Kasumi-1 (cell line): ENCODE data around the gene HMGB1.

Experiments
- DNase-seq, 2 experiments: peaks; one replicate each; lab custom pipeline; 2025; lab: John Stamatoyannopoulos, UW

Gene HMGB1

DNA sequence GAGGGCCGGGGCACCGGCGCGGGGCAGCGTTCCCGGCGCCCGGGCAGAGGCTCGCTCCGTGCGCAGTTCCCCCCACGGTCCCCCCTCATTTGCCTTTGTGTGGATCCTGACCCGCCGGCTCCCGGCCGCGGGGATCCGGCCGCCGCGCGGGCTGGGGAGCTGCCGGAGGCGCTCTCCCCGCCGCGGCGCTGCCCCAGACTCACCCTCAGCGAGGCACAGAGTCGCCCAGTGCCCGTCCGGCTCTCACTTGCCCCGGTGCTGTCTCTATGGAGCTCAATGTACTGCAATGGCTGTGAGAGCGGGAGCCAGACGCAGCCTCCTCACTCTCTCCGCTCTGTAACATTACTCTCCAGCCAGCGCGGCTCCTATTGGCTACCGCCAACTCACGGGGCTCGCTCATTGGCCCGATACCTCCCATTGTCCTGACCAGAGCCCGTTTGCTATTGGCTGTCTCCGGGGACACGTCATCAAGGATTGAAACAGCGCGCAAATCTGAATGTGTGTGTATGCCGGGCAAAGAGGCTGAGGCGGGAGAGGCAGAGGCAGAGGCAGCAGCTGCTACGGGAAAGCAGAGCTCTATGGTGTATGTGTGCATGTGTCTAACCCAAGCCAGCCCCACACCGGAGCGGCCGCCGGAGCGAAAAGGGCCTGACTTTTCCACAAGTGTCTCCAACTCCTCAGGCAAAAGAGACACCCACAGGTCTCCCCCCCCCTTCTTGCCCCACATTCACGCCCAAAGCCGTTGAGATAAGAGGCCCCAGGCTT lies at the start of gene HMGB1:
Gene HMGB1, minus strand, starts transcription at position 344 of the 765 bp plus-strand sequence. CDS start 2,256 bp downstream, outside the sequence.
- peak; percentile 89 to 91 for DNase-seq

DNA sequence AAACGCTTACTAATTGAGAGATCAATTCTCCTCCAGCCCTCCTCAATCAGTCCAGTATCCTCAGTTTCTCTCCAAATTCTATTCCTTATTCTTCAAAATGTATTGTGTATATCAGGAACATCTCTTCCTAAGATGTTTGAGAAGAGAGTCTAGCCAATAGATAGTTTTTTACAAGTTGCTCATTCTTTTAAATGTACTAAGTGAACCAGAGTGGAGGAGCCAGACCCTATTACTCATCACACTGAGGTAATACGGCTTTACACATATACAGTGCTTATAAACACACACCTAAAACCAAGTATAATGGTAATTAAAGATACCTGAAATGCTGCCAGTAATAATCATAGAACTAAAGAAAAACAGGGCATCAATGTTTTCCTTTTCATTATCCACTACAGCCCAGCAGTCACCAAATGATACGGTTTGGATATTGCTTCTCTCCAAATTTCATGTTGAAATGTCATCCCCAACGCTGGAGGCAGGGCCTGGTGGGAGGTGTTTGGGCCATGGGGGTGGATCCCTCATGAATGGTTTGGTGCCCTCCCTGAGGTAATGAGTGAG lies 45.2 kb upstream of the HMGB1 start:
- DNase-seq: no peak

- DNase-seq: no peak
These were observed 44.4 kb upstream of the HMGB1 start for GRCh38 chr13:30510091-30510490.

DNA sequence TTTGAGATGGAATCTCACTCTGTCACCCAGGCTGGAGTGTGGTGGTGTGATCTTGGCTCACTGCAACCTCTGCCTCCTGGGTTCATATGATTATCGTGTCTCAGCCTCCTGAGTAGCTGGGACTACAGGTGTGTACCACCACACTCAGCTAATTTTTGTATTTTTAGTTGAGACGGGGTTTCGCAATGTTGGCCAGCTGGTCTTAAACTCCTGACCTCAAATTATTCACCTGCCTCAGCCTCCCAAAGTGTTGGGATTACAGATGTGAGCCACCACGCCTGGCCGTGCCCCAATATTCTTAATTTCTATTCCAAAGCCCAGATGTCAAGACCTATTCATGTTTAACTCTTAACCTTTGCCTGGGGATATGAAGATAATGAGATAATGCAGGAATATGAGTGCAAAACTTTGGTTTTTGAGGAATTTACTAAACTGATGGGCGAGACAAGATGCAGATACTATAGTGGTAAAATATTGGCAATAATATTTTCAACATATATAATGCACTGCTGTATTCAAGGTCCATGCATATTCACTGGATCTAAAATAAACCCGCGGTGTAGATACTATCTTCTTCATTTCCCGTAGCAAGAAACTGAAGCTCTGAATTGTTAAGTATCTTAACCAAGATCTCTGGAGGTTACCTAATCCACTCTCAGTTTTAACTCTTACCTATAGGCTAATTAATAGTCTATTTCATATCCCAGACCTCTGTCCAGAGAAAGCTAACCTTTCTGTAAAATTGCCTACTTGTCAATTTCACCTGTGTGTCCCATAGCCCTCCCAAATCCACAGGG lies 43.7 kb upstream of the HMGB1 start:
- DNase-seq: no peak

DNA sequence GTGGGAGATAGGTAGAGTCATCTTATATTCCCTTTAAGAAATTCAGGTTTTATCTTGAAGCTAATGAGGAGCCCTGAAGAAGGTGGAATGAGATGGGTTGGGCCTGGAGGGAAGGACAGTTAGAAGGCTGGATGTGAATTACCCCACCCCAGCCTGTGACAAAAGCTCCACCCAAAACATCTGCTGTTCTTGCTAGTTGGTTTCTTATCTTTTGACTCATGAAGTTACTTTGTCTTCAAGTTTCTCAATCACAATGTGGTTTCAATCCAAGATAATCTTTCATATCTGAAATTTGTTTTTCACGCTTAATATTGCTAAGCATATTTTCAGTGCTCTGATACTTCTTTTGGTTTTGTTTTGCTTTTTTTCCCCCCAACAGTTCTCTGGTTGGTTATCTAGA lies 38.3 kb upstream of the HMGB1 start:
- DNase-seq: no peak

GRCh38 chr13:30502237-30502636 lies 36.5 kb upstream of the HMGB1 start:
- DNase-seq: no peak

DNA sequence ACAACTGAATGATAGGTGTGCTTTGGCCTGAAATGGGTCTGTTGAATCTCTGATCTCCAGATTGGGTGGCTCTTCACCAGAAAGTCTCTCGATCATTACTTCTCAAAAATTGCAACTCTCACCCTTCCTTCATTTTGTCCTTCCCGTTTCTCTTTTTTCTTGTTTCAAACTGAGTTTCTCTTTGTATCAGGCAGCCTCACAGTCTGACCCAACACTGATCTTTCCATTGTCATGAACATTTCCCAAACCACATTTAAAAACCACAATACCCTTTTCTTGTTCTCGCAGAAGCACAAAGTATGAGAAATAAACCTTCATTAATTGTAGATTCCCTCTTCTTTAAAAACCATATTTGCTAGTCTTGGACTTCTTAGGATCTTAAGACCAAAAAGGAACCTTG lies 33.6 kb upstream of the HMGB1 start:
- no peak for DNase-seq

DNA sequence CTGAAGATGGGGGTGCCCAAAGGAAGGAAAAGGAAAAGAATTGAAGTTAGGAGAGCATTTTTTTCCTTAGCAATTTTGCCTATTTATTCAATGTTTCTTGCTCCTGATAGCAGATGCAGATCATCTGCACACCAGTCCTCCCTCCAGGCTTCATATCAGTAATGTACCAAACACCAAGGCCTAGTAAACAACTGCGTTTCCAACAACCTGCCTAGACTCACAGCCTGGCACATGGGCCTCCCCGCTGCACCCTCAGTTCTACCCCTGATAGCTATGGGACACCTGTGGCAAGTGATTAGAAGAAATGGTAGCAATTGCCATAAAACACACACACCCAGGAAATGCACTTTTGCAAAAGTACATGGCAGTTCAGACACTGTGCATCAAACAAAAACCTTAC lies 30.4 kb upstream of the HMGB1 start:
- DNase-seq: no peak

DNA sequence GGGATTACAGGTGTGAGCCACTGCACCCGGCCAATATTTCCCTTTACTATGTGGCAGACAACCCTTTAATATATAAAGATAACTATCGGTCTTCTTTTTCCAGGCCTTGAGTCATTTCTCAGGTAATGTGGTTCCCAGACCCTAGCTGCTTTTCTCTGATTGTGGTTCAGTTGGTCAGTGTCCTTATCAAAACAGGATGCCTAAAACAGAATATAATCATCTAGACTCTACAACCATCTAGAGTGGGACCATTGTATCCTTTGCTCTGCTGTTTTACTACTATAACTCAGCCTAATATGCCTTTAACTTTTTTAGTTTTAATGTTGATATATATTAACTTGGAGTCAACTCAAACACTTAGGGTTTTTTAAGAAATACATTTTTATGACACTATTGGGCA lies 30.0 kb upstream of the HMGB1 start:
- DNase-seq: no peak

DNA sequence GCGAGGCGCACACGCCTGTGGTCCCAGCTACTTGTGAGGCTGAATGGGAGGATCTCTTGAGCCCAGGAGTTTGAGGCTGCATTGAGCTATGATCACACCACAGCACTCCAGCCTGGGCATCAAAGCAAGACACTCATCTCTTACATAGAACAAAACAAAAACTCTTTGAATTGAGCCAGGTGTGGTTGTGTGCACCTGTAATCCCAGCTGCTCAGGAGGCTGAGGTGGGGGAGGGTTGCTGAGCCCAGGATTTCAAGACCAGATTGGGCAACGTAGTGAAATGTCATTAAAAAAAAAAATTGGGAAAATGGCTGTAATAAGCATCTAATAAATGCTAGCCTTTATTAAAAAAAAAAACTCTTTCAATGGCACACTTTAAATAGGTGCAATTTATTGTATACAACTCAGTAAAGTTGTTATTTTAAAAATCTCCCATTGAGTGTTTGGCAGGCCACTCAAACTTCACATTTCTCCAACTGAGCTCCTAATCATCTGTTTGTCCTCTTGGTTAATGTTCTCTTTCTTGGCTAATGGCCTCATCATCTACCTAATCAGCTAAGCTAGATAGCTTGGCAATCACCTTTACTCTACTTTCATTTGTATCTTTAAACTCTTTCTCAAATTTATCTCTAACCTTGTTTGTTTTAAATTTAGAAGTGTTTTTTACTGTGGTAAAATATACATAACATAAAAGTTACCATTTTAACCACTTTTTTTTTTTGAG lies 28.1 kb upstream of the HMGB1 start:
- no peak for DNase-seq

DNA sequence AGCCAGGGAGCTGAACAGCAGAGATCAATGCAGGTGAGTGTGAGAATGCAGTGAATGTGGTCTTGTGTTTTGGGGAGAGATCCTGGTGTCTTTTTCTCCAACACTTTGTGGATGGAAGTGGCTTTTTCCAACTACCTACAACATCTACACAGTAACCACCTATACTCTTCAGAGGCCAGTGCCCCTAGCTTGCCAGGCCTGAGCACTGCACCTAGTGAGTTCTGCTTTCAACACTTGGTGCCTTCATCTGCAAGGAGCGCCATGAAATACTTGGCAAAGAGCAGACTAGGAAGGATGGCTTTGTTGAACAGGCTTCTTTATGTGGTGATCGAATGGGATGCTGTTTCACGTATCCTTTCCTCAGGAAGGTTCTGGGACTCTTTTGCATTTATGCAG lies 21.3 kb upstream of the HMGB1 start:
- no peak for DNase-seq

DNA sequence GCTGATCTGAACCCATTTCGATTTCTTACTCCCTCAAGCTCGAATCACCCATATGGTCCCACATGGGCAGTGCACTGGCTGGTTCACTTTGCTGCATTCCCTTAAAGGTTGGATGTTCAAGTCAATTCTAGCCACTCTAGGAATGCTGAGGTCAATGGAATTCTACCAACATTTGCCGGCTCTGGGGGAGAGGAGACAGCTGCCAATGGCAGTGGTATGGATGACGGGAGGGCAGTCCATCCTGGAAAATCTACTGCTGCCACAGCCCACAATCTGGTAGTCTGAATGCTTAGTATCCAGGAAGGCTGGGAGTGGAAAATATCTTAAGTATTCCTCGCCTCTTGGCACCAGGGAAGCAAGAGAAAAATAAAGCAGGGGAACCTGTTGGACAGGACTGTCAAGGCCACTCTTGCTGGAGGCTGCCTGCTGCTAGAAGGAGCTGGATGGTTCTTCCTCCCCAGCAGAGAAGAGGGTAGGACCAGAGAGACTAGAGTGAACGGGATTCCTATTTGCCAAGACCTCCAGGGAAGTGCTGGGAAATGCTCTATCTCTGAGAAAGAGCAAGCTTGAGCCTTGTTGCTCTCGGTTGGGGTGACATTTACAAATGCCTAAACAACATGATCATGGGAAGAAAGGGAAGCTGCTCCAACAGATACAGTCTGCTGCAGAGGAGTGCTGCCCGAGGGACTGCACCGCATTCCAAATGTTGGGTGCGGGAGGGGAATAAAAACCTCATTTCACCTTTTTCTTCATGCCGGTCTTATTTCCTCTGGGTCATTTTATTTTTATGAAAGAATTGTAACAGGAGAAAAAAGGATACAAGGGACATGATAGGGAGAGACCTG lies 20.7 kb upstream of the HMGB1 start:
- DNase-seq: no peak

GRCh38 chr13:30481241-30481760 lies 15.6 kb upstream of the HMGB1 start:
- DNase-seq: no peak

GRCh38 chr13:30480292-30480950 lies 14.7 kb upstream of the HMGB1 start:
- no peak for DNase-seq

- no peak for DNase-seq
These were observed 14.1 kb upstream of the HMGB1 start for GRCh38 chr13:30479883-30480219.

DNA sequence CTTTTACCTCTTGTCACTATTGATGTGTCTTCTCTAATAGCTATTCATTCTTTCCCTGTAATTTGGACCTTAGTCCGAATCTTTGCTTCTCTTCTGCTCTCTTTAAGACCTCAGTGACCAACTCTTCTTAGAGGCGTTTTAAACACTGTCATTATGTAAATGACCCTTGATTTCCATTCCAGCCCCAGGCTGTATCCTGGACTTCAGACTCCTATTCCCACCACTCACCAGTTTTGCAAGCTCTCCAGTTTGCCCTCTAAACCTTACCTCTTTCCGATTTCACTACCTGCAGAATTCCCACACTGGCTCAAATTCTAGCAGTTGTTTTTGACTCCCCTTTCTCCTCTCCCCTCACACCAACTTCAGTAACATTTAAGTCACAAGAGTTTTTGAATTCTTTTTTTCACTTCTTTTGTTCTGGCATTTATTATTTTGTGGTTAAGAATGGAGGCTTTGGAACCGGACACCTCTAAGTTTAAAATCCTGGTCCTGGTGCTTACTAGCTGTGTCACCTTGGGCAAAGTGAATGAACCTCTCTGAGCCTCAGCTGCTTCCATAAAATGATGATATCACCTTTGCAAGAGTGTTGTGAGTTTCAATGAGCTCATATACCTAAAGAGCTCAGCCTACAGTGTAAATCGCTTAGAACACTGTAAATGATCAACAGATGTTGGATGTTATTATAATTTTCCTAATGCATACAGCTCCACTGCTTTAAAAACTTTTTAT lies 13.6 kb upstream of the HMGB1 start:
- DNase-seq: no peak

DNA sequence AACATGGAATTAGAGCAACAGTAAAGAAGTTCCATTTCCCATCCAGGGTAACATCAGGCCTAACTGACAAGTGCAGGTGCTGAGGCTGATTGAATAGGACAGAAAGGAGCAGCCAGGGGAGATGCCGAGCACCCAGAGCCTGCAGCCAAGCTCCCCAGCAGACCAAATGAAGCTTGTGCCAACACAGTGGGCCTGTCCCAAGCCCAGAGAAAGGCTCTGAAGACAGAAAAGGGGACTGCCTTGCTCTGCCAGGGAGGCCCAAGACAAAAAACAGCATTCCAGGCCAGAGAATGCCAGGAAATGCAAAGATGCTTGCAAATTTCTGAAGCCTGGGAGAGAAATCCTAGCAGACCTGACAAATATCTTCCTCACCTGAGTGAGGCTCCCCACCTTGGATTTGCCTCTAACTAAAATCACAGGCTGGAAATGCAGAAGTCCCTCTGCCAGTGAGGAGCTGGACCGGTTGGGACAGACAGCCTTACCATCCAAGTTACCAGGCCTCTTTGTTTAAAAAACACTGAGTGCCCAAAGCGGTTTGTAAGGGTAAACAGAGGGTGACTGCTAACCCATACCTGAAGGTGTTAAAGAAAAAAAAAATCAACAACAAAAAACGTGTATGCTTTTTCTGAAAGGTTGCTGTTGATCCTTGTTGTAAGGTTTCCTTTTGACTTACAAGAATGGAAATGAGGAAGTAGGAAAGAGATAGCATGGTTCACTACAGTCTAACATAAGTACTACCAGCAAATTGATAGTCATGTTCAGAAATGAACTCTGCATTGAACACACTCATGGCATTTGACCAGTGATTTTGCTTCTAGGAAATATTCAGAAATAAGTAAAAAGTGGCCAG lies 11.8 kb upstream of the HMGB1 start:
- peak; percentile 36 to 61 for DNase-seq

DNA sequence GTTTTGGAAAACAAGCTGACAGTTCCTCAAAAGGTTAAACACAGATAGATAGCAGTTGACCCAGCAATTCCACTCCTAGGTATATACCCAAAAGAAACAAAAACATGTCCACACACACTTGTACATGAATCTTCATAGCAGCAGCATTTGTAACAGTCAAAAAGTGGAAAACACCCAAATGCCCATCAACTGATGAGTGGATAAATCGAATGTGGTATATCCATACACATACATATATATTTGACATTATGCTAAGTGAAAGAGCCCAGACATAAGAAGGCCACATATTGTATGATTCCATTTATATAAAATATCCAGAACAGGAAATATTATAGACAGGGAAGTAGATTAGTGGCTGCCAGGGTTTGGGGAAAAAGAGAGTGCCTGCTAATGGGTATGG lies 7.9 kb upstream of the HMGB1 start:
- DNase-seq: no peak

GRCh38 chr13:30466841-30467252 lies 1.1 kb upstream of the HMGB1 start:
- DNase-seq: peak; percentile 67 to 72
